Caco-2 (cell line): ENCODE measurements around the gene GCN1. TPM values are rescaled to one million over a fixed set of nuclear protein-coding genes. Genes with fewer than 3 reads are reported as not detected.
A peak's percentile ranks its signal among the peaks of the same experiment; 100 is the strongest.

Source experiments
- BruUV-seq: library from RNA; stranded (reverse); fragments of 400-500 nt; replicated peaks from 2 replicates; lab custom pipeline; 2021; lab: Mats Ljungman, UMichigan
- CTCF ChIA-PET: fragments of 300-600 bp; sonication (Branson Sonifier 250); formaldehyde crosslinking; loops from one replicate; lab custom pipeline; 2022; ENCODE audit warnings: antibody characterized with exemption; lab: Charles Lee
- POLR2A ChIA-PET: fragments of 300-600 bp; sonication (Branson Sonifier 250); formaldehyde crosslinking; loops from one replicate; lab custom pipeline; 2022; ENCODE audit warnings: antibody characterized with exemption; lab: Charles Lee
- DNase-seq, 2 experiments: peaks; one replicate each; pipeline versions ENCODE4 v3.0.0 to v3.0.0-alpha.2; 2020 to 2022
- H3K27me3 ChIP-seq: replicated peaks from 2 replicates; pipeline ENCODE4 v1.6.0; 2011; ENCODE audit warnings: low read length; ENCODE audit not compliant: control insufficient read depth, insufficient read depth
- H3K36me3 ChIP-seq: 2 replicates; pipeline ENCODE4 v1.5.1; 2011; ENCODE audit warnings: low read length; ENCODE audit not compliant: control insufficient read depth, insufficient read depth
- H3K4me1 ChIP-seq: fragments of 250-450 bp; sonication (Bioruptor Pico); 2 replicates; pipeline ENCODE4 v1.5.1; 2020; ENCODE audit warnings: mild to moderate bottlenecking
- H3K4me3 ChIP-seq: 2 replicates; pipeline ENCODE4 v1.5.1; 2011; ENCODE audit warnings: low read depth, mild to moderate bottlenecking, control low read depth, low read length
- H3K9me3 ChIP-seq: fragments of 250-450 bp; sonication (Bioruptor Pico); 2 replicates; pipeline ENCODE4 v1.5.1; 2020; ENCODE audit warnings: mild to moderate bottlenecking, moderate library complexity
- H3K27ac Mint-ChIP-seq: one replicate; pipeline ENCODE4 v1.8.0; 2022; ENCODE audit warnings: mixed read lengths; ENCODE audit not compliant: unreplicated experiment
- H3K27me3 Mint-ChIP-seq: one replicate; pipeline ENCODE4 v1.8.0; 2022; ENCODE audit warnings: mixed read lengths; ENCODE audit not compliant: insufficient read depth, unreplicated experiment
- H3K36me3 Mint-ChIP-seq: one replicate; pipeline ENCODE4 v1.8.0; 2022; ENCODE audit warnings: mild to moderate bottlenecking, mixed read lengths; ENCODE audit not compliant: insufficient read depth, unreplicated experiment
- H3K4me1 Mint-ChIP-seq: one replicate; pipeline ENCODE4 v1.8.0; 2022; ENCODE audit warnings: low read depth, mixed read lengths; ENCODE audit not compliant: unreplicated experiment
- H3K4me3 Mint-ChIP-seq: one replicate; pipeline ENCODE4 v1.8.0; 2022; ENCODE audit warnings: mild to moderate bottlenecking, moderate library complexity, mixed read lengths; ENCODE audit not compliant: unreplicated experiment
- H3K9me3 Mint-ChIP-seq: one replicate; pipeline ENCODE4 v1.8.0; 2022; ENCODE audit warnings: mixed read lengths; ENCODE audit not compliant: unreplicated experiment
- intact Hi-C: fragments of 100-400 bp; cut with micrococcal nuclease; formaldehyde crosslinking; loops from one replicate; pipeline ENCODE4 v1.10.0; 2022; ENCODE audit not compliant: unreplicated experiment
- total RNA-seq: library from RNA; stranded (reverse); gene quantifications from 2 replicates; pipeline ENCODE4 v1.2.3, GENCODE V29; 2022
- TF ChIP-seq, protein P1 (sequence below), 2 experiments: fragments of 200-600 bp in 1 of 2; IDR thresholded peaks; 1 replicate in 1 of 2; 2 replicates in 1 of 2; pipeline versions ENCODE4 v1.5.1 to v1.8.0; 2011 to 2022; ENCODE audit warnings: antibody characterized with exemption in 1 of 2, control low read depth in 1 of 2, inconsistent platforms in 1 of 2, low read depth in 1 of 2, low read length in 1 of 2, mild to moderate bottlenecking in 1 of 2, moderate library complexity in 1 of 2; ENCODE audit not compliant: insufficient read depth in 1 of 2, severe bottlenecking in 1 of 2, unreplicated experiment in 1 of 2

The GCN1 gene
- total RNA-seq, 1 experiment from 2014 or later: 154 TPM

DNA sequence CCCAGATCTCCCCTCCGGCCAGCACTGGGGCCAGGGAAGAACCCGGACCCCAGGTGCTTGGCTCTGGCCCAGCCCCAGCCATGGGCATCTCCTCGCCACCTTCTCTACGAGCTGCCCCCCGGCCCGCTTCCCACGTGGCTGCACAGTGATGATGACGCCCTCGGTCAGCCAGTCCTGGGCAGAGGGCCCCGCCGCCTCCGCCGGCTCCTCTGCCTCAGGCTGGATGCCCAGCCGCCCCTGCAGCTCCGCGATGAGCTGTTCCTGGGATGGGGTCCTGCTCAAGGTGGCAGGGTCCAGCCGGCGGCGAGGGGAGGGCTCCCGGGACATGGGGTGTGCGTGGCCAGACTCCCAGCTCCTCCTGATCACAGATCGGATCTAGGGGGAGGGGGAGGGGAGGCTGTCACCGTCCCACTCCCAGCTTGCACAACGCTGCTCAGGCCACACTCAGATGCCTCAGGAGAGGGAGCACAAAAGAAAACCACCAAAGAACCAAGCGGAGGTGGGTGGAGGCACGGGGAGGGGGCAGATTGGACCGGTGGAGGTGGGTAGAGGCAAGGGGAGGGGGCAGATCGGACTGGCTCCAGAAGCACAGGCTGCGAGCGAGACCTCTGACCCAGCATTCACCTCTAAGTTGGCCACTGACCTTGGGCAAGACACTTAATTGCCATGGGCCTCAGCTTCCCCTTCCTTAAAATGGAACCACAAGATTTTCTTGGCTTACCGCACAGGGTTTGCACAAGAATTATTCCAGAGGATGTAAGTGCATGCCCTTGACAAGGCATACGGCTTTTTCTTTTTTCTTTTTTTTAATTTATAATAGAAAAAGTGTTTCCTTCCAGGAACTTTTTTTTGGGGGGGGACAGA, 22.5 kb upstream of the GCN1 start:
- POLR2A ChIA-PET: interaction anchor here (0.7 to 2.9 kb wide), 3 partner anchors 11 to 366 kb away, joined by 5 to 11 read pairs (median 6); partner anchors contain the start of gene RPLP0
- CTCF ChIA-PET: no interaction called here
- Histone ChIP-seq H3K27me3 (no peaks in the 10 kb centered on the region), H3K9me3 (no peaks in the 10 kb centered on the region), H3K36me3 (peaks cover 4% of the 10 kb centered on the region), H3K4me3 (no peak overlapping the region), H3K4me1 (no peaks in the 10 kb centered on the region)
- H3K4me3 Mint-ChIP-seq: no peak overlapping the region
- intact Hi-C loops: no loop called here
- DNase-seq: no peak
- H3K27me3 Mint-ChIP-seq: no peaks in the 10 kb centered on the region
- no TSS peak for BruUV-seq
- H3K36me3 Mint-ChIP-seq: peaks cover 81% of the 10 kb centered on the region
- no peaks in the 10 kb centered on the region for H3K4me1 Mint-ChIP-seq
- no peak overlapping the region for H3K27ac Mint-ChIP-seq
- H3K9me3 Mint-ChIP-seq: no peaks in the 10 kb centered on the region
- TF ChIP-seq, protein P1, sequence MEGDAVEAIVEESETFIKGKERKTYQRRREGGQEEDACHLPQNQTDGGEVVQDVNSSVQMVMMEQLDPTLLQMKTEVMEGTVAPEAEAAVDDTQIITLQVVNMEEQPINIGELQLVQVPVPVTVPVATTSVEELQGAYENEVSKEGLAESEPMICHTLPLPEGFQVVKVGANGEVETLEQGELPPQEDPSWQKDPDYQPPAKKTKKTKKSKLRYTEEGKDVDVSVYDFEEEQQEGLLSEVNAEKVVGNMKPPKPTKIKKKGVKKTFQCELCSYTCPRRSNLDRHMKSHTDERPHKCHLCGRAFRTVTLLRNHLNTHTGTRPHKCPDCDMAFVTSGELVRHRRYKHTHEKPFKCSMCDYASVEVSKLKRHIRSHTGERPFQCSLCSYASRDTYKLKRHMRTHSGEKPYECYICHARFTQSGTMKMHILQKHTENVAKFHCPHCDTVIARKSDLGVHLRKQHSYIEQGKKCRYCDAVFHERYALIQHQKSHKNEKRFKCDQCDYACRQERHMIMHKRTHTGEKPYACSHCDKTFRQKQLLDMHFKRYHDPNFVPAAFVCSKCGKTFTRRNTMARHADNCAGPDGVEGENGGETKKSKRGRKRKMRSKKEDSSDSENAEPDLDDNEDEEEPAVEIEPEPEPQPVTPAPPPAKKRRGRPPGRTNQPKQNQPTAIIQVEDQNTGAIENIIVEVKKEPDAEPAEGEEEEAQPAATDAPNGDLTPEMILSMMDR (IDR thresholded peaks at IDR 0.05; ENCODE audit: insufficient read depth in 1 of 2, low read depth in 1 of 2, low read length in 1 of 2, severe bottlenecking in 1 of 2, unreplicated experiment in 1 of 2): no peak

DNA sequence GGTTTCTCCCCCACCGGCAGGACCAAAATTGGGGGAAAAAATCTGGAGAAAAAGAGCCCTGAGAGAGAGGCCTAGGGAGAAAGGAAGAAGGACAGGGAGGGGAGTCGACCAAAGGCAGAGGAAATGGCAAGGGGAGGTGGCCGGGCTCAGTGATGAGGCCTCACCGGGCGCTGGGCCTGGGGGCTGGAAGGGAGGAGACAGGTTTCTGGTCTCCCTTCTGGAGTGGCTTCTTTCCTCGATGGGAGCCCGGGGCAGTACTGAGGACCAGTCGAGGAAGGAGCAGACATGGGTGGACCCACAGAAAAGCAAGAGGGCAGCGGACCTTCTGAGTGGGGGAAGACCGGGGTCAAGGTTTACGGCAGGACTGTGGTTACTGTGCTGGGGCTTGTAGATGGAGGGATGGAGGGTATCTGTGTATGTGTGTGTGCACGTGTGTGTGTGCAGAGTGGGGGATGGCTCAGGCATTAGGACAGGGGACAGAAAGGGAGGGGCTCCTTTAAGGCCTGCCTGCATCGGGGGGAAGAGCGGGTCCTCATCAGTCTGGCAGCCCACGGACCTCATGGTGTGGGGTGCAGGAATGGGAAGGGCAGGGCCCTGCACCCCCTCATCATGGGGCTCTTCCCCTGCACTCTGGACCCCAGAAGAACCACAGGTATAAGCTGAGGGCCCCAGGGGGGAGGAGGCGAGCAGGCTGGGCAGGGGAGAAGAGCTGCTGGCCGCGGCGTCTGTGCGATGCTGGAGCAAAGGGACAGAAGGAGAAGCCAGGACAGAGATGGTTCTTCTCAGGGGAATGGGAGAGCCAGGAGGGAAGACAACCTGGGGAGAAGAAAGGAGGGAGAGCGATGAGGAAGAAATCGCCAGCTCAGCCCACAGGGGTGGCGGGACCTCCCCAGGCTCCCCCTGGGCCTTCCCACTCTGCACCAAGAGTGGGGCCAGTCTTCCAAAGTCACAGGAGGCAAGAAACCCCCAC, 21.5 kb upstream of the GCN1 start:
- DNase-seq: no peak
- no peaks in the 10 kb centered on the region for H3K9me3 ChIP-seq
- H3K4me1 ChIP-seq: no peaks in the 10 kb centered on the region
- BruUV-seq: no TSS peak
- no peaks in the 10 kb centered on the region for H3K27me3 ChIP-seq
- H3K27me3 Mint-ChIP-seq: no peaks in the 10 kb centered on the region
- TF ChIP-seq, protein P1 (IDR thresholded peaks at IDR 0.05; ENCODE audit: insufficient read depth in 1 of 2, low read depth in 1 of 2, low read length in 1 of 2, severe bottlenecking in 1 of 2, unreplicated experiment in 1 of 2): no peak
- H3K36me3 ChIP-seq: peaks cover 4% of the 10 kb centered on the region
- no peak overlapping the region for H3K4me3 ChIP-seq
- ChIA-PET POLR2A (interaction anchor here (0.7 to 2.9 kb wide), 3 partner anchors 12 to 367 kb away, joined by 5 to 11 read pairs (median 6); partner anchors contain the start of gene RPLP0), CTCF (no interaction called here)
- peak overlapping the region; percentile 66 for H3K27ac Mint-ChIP-seq
- peaks cover 84% of the 10 kb centered on the region for H3K36me3 Mint-ChIP-seq
- H3K4me1 Mint-ChIP-seq: no peaks in the 10 kb centered on the region
- no peak overlapping the region for H3K4me3 Mint-ChIP-seq
- intact Hi-C loops: no loop called here
- no peaks in the 10 kb centered on the region for H3K9me3 Mint-ChIP-seq

DNA sequence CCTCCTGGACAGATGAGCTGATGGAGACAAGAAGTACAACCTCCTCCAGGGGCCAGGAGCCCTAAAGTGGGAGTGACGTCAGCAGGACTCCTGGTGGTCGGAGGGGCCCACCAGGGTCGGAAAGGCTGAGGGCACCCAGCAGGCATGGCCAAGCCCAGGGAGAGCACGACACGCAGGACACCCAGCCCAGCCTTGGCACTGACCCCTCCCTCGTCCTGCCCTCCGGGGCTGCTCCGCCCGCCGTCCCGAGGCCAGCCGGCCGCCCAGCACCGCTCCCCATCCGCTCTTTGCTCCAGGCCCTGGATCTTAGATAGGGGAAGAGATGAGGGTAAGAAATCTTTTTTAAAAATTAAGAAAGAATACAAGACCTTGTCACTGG, 20.8 kb upstream of the GCN1 start:
- Mint-ChIP-seq H3K27ac (peak overlapping the region; percentile 66), H3K9me3 (no peaks in the 10 kb centered on the region), H3K27me3 (no peaks in the 10 kb centered on the region), H3K4me1 (no peaks in the 10 kb centered on the region), H3K36me3 (peaks cover 90% of the 10 kb centered on the region), H3K4me3 (no peak overlapping the region)
- Histone ChIP-seq H3K9me3 (no peaks in the 10 kb centered on the region), H3K36me3 (peaks cover 4% of the 10 kb centered on the region), H3K27me3 (no peaks in the 10 kb centered on the region), H3K4me1 (no peaks in the 10 kb centered on the region), H3K4me3 (no peak overlapping the region)
- ChIA-PET CTCF (no interaction called here), POLR2A (no interaction called here)
- BruUV-seq: no TSS peak
- intact Hi-C loops: no loop called here
- TF ChIP-seq, protein P1 (IDR thresholded peaks at IDR 0.05; ENCODE audit: insufficient read depth in 1 of 2, low read depth in 1 of 2, low read length in 1 of 2, severe bottlenecking in 1 of 2, unreplicated experiment in 1 of 2): no peak
- DNase-seq: no peak
